ENCODE data around the gene ZNF560. TPM values are rescaled to one million over a fixed set of nuclear protein-coding genes. Genes with fewer than 3 reads are reported as not detected.
"Not testable (repeated sequence)": the region's sequence is repeated elsewhere in the genome, so short reads cannot be mapped to it uniquely, and the experiment has no call there.

ZNF560 gene
- total RNA-seq, result not detected
- polyA plus RNA-seq, result not detected
- long read RNA-seq, donor 1, result 0 reads
- long read RNA-seq, donor 2, result 0 reads

- no peak for ATAC-seq (ENCODE audit: low FRiP score)
- WGBS, 2 donors, result 1 to 2% methylated on average over 44 of the region's 44 CpGs
- Histone ChIP-seq H3K36me3 (ENCODE audit: control insufficient read depth in 1 of 2, insufficient read depth in 2 of 2, low read length in 1 of 2) (no peaks in the 10 kb centered on the region), H3K4me1 (ENCODE audit: control insufficient read depth in 1 of 2, insufficient read depth in 2 of 2, low read length in 2 of 2) (no peaks in the 10 kb centered on the region), H3K9me3 (ENCODE audit: control insufficient read depth, low read length) (peaks cover 13% of the 10 kb centered on the region), H3K27ac (ENCODE audit: low read depth in 1 of 2, low read length in 2 of 2) (no peak within 1 kb of the TSS), H3K27me3 (ENCODE audit: control insufficient read depth in 1 of 2, insufficient read depth in 2 of 2, low read length in 1 of 2) (no peaks in the 10 kb centered on the region), H3K4me3 (ENCODE audit: low read length in 2 of 2) (no peak within 1 kb of the TSS)
- DNase-seq, result no peak
- intact Hi-C loops (cut with DNase I), result no loop called here
Measured at GRCh38 chr19:9498183-9498902, at the start of gene ZNF560. Gene ZNF560 (minus strand): TSS chr19:9498616. CDS start chr19:9475313, 23,303 bp downstream.

- Histone ChIP-seq H3K4me1 (ENCODE audit: control insufficient read depth in 1 of 2, insufficient read depth in 2 of 2, low read length in 2 of 2) (no peaks in the 10 kb centered on the region), H3K4me3 (ENCODE audit: low read length in 2 of 2) (no peak overlapping the region), H3K36me3 (ENCODE audit: control insufficient read depth in 1 of 2, insufficient read depth in 2 of 2, low read length in 1 of 2) (no peaks in the 10 kb centered on the region), H3K9me3 (ENCODE audit: control insufficient read depth, low read length) (peaks cover 12% of the 10 kb centered on the region), H3K27ac (ENCODE audit: low read depth in 1 of 2, low read length in 2 of 2) (no peak overlapping the region), H3K27me3 (ENCODE audit: control insufficient read depth in 1 of 2, insufficient read depth in 2 of 2, low read length in 1 of 2) (no peaks in the 10 kb centered on the region)
- 91% methylated on average over 11 of the region's 11 CpGs for WGBS, 2 donors
- DNase-seq (no peak), ATAC-seq (ENCODE audit: low FRiP score) (no peak)
- intact Hi-C loops (cut with DNase I), result no loop called here
Measured at GRCh38 chr19:9547870-9548269, 49.5 kb upstream of the ZNF560 start.

- intact Hi-C loops (cut with DNase I), result not testable (repeated sequence)
Measured at GRCh38 chr19:9541281-9541680, 42.9 kb upstream of the ZNF560 start.

GRCh38 chr19:9539921-9540320 lies 41.5 kb upstream of the ZNF560 start:
- not testable (repeated sequence) for H3K36me3 ChIP-seq (ENCODE audit: control insufficient read depth in 1 of 2, insufficient read depth in 2 of 2, low read length in 1 of 2); H3K9me3 ChIP-seq (ENCODE audit: control insufficient read depth, low read length); H3K4me3 ChIP-seq (ENCODE audit: low read length in 2 of 2); H3K4me1 ChIP-seq (ENCODE audit: control insufficient read depth in 1 of 2, insufficient read depth in 2 of 2, low read length in 2 of 2); H3K27me3 ChIP-seq (ENCODE audit: control insufficient read depth in 1 of 2, insufficient read depth in 2 of 2, low read length in 1 of 2); H3K27ac ChIP-seq (ENCODE audit: low read depth in 1 of 2, low read length in 2 of 2); ATAC-seq (ENCODE audit: low FRiP score); DNase-seq
- intact Hi-C loops (cut with DNase I), result loop anchor here in 1 of 2 donors (10.0 kb wide), 1 partner anchor 215 kb away; the partner anchor contains the start of gene ZNF559
- WGBS, 2 donors, result 41 to 98% methylated on average over 1 of the region's 1 CpG

More at GRCh38 chr19:9541281-9541680, 42.9 kb upstream of the ZNF560 start:
- not testable (repeated sequence) for H3K4me1 ChIP-seq (ENCODE audit: control insufficient read depth in 1 of 2, insufficient read depth in 2 of 2, low read length in 2 of 2); ATAC-seq (ENCODE audit: low FRiP score); H3K27me3 ChIP-seq (ENCODE audit: control insufficient read depth in 1 of 2, insufficient read depth in 2 of 2, low read length in 1 of 2); H3K36me3 ChIP-seq (ENCODE audit: control insufficient read depth in 1 of 2, insufficient read depth in 2 of 2, low read length in 1 of 2); H3K27ac ChIP-seq (ENCODE audit: low read depth in 1 of 2, low read length in 2 of 2); DNase-seq; H3K4me3 ChIP-seq (ENCODE audit: low read length in 2 of 2); H3K9me3 ChIP-seq (ENCODE audit: control insufficient read depth, low read length)
- 84 to 93% methylated on average over 10 to 12 of the region's 12 CpGs for WGBS, 2 donors

GRCh38 chr19:9539201-9539600 lies 40.8 kb upstream of the ZNF560 start:
- H3K27ac ChIP-seq (ENCODE audit: low read depth in 1 of 2, low read length in 2 of 2); H3K36me3 ChIP-seq (ENCODE audit: control insufficient read depth in 1 of 2, insufficient read depth in 2 of 2, low read length in 1 of 2); H3K27me3 ChIP-seq (ENCODE audit: control insufficient read depth in 1 of 2, insufficient read depth in 2 of 2, low read length in 1 of 2); DNase-seq; H3K4me3 ChIP-seq (ENCODE audit: low read length in 2 of 2); H3K9me3 ChIP-seq (ENCODE audit: control insufficient read depth, low read length); H3K4me1 ChIP-seq (ENCODE audit: control insufficient read depth in 1 of 2, insufficient read depth in 2 of 2, low read length in 2 of 2); ATAC-seq (ENCODE audit: low FRiP score): not testable (repeated sequence)
- intact Hi-C loops (cut with DNase I), result loop anchor here in 1 of 2 donors (10.0 kb wide), 1 partner anchor 214 kb away; the partner anchor contains the start of gene ZNF559
- 87 to 92% methylated on average over 6 of the region's 6 CpGs for WGBS, 2 donors

- Histone ChIP-seq H3K4me3 (ENCODE audit: low read length in 2 of 2) (peak within 1 kb of the TSS; percentile 88 to 89), H3K36me3 (ENCODE audit: control insufficient read depth in 1 of 2, insufficient read depth in 2 of 2, low read length in 1 of 2) (peaks cover 7 to 15% of the 10 kb centered on the region in 2 donors), H3K9me3 (ENCODE audit: control insufficient read depth, low read length) (peaks cover 4% of the 10 kb centered on the region), H3K4me1 (ENCODE audit: control insufficient read depth in 1 of 2, insufficient read depth in 2 of 2, low read length in 2 of 2) (no peaks in the 10 kb centered on the region), H3K27ac (ENCODE audit: low read depth in 1 of 2, low read length in 2 of 2) (peak within 1 kb of the TSS; percentile 33 to 73), H3K27me3 (ENCODE audit: control insufficient read depth in 1 of 2, insufficient read depth in 2 of 2, low read length in 1 of 2) (no peaks in the 10 kb centered on the region)
- intact Hi-C loops (cut with DNase I), result loop anchor here in 1 of 2 donors (10.0 kb wide), 1 partner anchor 214 kb away; the partner anchor contains the start of gene ZNF559
- whole genome bisulfite sequencing, 2 donors, result 1% methylated on average over 49 of the region's 49 CpGs
- ATAC-seq (ENCODE audit: low FRiP score) (peak; percentile 98), DNase-seq (peak; percentile 93 to 96)
Measured at GRCh38 chr19:9538183-9539058, 40.0 kb upstream of the ZNF560 start, which contains the start of gene ZNF426. Gene ZNF426 (minus strand): TSS chr19:9538645. CDS start chr19:9536232, 2,413 bp downstream.

GRCh38 chr19:9535934-9536333 lies 37.5 kb upstream of the ZNF560 start:
- Histone ChIP-seq H3K27me3 (ENCODE audit: control insufficient read depth in 1 of 2, insufficient read depth in 2 of 2, low read length in 1 of 2) (no peaks in the 10 kb centered on the region), H3K9me3 (ENCODE audit: control insufficient read depth, low read length) (peaks cover 10% of the 10 kb centered on the region), H3K36me3 (ENCODE audit: control insufficient read depth in 1 of 2, insufficient read depth in 2 of 2, low read length in 1 of 2) (peaks cover 19 to 33% of the 10 kb centered on the region in 2 donors), H3K4me1 (ENCODE audit: control insufficient read depth in 1 of 2, insufficient read depth in 2 of 2, low read length in 2 of 2) (no peaks in the 10 kb centered on the region), H3K27ac (ENCODE audit: low read depth in 1 of 2, low read length in 2 of 2) (no peak overlapping the region), H3K4me3 (ENCODE audit: low read length in 2 of 2) (no peak overlapping the region)
- DNase-seq (no peak), ATAC-seq (ENCODE audit: low FRiP score) (no peak)
- WGBS, 2 donors, result 94 to 100% methylated on average over 4 of the region's 4 CpGs
- intact Hi-C loops (cut with DNase I), result loop anchor here in 1 of 2 donors (10.0 kb wide), 1 partner anchor 211 kb away; the partner anchor contains the start of gene ZNF559

GRCh38 chr19:9531933-9532332 lies 33.5 kb upstream of the ZNF560 start:
- Histone ChIP-seq H3K4me3 (ENCODE audit: low read length in 2 of 2) (no peak overlapping the region), H3K4me1 (ENCODE audit: control insufficient read depth in 1 of 2, insufficient read depth in 2 of 2, low read length in 2 of 2) (no peaks in the 10 kb centered on the region), H3K27me3 (ENCODE audit: control insufficient read depth in 1 of 2, insufficient read depth in 2 of 2, low read length in 1 of 2) (no peaks in the 10 kb centered on the region), H3K9me3 (ENCODE audit: control insufficient read depth, low read length) (peaks cover 34% of the 10 kb centered on the region), H3K36me3 (ENCODE audit: control insufficient read depth in 1 of 2, insufficient read depth in 2 of 2, low read length in 1 of 2) (peaks cover 38 to 61% of the 10 kb centered on the region in 2 donors), H3K27ac (ENCODE audit: low read depth in 1 of 2, low read length in 2 of 2) (no peak overlapping the region)
- DNase-seq (no peak), ATAC-seq (ENCODE audit: low FRiP score) (no peak)
- whole genome bisulfite sequencing, 2 donors, result 98% methylated on average over 4 of the region's 4 CpGs
- intact Hi-C loops (cut with DNase I), result loop anchor here in 1 of 2 donors (10.0 kb wide), 1 partner anchor 207 kb away; the partner anchor contains the start of gene ZNF559
